Choroid plexus epithelial cell (primary cell): ENCODE measurements around the gene KIF5A.

Experiments
- DNase-seq: peaks from one replicate; pipeline ENCODE4 v3.0.0-alpha.2; 2010; ENCODE audit warnings: low read depth
- H3K4me3 ChIP-seq: 2 replicates; pipeline ENCODE4 v1.5.1; 2011; ENCODE audit warnings: low read depth, mild to moderate bottlenecking, control low read depth, low read length, moderate library complexity
- TF ChIP-seq, protein P1 (sequence below): conservative IDR thresholded peaks from 2 replicates; pipeline ENCODE4 v1.5.1; 2011; ENCODE audit warnings: low read depth, mild to moderate bottlenecking, control low read depth, inconsistent platforms, low read length, moderate library complexity

KIF5A gene

DNA sequence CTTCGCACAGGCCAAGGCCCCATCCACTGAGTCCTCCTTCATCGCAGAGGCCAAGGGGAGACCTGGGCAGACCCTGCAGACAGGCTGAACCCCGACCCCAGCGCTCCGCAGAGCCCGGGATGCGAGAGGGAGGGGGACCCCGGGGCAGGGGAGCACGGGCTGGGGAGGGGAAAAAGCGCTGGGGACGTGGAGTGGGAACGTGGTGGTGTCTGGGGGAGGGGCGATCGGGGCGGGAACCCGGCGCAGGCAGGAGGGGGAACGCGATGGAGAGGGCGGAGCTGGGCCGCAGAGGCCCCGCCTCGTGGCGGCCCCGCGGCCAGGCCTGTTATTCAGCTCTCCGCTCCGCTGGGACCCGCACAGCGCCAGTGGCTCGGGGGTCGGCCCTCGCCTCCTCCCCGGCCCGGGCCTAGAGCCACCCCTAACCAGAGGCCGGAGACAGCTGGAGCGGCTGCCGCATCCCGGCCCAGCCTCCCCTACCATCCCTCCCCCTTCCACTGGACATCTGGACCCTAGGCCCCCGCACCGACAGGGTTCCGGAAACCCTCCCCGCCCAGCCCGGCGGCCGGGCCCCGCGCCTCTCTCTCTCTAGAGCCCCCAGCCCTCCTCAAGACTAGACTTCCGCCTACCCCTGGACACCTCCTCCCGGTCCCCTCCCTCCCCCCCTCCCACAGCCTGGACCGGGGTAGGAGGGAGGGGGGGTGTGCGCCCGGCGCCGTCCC, 61.4 kb downstream of the KIF5A start, which contains the start of gene ARHGEF25:
Gene ARHGEF25, plus strand, starts transcription at position 328 of the 719 bp plus-strand sequence. CDS start 460 bp downstream, outside the sequence.
- TF ChIP-seq, protein P1, sequence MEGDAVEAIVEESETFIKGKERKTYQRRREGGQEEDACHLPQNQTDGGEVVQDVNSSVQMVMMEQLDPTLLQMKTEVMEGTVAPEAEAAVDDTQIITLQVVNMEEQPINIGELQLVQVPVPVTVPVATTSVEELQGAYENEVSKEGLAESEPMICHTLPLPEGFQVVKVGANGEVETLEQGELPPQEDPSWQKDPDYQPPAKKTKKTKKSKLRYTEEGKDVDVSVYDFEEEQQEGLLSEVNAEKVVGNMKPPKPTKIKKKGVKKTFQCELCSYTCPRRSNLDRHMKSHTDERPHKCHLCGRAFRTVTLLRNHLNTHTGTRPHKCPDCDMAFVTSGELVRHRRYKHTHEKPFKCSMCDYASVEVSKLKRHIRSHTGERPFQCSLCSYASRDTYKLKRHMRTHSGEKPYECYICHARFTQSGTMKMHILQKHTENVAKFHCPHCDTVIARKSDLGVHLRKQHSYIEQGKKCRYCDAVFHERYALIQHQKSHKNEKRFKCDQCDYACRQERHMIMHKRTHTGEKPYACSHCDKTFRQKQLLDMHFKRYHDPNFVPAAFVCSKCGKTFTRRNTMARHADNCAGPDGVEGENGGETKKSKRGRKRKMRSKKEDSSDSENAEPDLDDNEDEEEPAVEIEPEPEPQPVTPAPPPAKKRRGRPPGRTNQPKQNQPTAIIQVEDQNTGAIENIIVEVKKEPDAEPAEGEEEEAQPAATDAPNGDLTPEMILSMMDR: no peak
- DNase-seq: peak; percentile 55

DNA sequence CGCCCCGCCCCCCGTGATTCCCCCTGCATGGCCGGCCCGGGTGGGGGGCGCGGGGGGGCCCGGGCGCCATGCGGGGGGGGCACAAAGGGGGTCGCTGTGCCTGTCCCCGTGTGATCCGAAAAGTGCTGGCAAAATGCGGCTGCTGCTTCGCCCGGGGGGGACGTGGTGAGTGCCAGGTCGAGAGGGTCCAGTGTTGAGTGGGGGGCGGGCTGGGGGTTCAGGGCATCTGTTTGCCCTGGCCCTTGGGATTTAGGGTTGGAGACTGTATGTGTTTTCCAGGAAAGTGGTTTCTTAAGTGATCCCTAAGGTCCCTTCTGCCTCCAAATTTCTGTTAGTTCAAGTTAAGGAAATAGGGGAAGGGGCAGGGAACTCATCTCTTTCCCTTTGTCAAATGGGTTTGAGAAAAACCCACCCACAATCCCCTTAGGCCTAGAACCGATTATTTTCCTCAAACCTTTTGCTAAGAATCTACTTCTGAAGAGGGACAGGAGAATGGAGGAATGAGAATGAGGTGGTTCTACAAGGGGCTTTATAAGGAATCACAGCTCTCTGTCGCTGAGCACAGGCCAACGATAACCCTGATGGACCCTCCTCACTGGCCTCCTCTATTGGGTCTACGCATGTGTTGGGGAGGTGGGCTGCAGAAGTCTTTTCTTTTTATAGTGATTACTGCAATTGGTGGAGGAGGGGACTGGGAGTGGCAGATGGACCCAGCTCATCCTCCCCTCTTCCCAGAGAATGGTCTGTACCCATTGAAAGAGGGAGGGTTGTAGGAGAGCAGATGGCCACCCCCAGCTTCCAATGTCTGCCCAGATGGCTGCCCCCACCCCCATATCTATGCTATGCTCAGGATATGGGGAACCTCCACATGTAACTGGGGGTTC, 62.2 kb downstream of the KIF5A start:
- TF ChIP-seq, protein P1: no peak
- H3K4me3 ChIP-seq: peak overlapping the region; percentile 70
- DNase-seq: no peak

More for the DNA sequence above, 61.4 kb downstream of the KIF5A start, which contains the start of gene ARHGEF25:
- H3K4me3 ChIP-seq: peak within 1 kb of the TSS; percentile 70

DNA sequence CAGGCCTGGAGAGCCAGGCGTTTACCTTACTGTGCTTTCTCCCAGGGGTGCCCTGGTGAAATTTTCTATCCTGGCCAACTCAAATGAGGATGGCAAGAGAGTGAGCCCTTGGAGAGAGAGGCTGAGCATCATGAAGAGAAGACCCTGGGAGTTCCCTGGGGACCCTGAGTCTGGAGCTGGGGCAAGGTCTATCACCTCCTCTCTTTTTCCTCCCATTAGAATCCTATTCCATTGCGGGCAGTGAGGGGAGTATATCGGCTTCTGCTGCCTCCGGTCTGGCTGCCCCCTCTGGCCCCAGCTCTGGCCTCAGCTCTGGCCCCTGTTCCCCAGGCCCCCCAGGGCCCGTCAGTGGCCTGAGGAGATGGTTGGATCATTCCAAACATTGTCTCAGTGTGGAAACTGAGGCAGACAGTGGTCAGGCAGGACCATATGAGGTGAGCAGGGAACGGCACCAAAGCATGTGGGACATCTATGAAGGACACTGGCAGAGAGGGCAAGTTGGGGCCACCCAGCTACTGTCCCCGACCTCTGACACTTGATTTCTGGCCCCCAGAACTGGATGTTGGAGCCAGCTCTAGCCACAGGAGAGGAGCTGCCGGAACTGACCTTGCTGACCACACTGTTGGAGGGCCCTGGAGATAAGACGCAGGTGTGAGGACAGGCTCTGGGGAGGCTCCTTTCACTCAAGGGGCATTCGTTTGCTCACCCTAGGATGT, 63.0 kb downstream of the KIF5A start:
- DNase-seq: no peak
- TF ChIP-seq, protein P1: no peak
- H3K4me3 ChIP-seq: no peak overlapping the region

DNA sequence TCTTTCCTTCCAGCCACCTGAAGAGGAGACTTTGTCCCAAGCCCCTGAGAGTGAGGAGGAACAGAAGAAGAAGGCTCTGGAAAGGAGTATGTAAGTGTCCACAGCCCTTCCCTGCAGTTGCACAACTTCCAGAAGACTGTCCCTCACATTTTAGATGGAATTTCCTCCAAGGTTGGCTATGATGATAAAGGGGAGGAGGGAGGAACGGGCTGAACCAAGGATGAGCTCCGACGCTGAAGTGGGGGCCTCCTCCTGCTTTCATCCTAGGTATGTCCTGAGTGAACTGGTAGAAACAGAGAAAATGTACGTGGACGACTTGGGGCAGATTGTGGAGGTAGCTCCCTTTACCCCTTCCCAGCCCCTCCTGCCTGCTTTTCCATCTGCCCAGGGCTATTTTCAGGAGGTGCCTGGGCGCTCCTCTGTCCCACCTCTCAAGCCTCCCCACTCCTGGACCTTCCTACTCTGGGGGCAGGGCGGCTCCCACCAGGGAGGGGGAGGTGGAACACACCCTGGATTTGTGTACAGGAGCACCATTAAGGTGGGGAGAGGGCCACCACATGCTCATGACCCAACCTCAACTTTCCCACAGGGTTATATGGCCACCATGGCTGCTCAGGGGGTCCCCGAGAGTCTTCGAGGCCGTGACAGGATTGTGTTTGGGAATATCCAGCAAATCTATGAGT, 63.7 kb downstream of the KIF5A start:
- DNase-seq: no peak
- H3K4me3 ChIP-seq: no peak overlapping the region
- TF ChIP-seq, protein P1: no peak

DNA sequence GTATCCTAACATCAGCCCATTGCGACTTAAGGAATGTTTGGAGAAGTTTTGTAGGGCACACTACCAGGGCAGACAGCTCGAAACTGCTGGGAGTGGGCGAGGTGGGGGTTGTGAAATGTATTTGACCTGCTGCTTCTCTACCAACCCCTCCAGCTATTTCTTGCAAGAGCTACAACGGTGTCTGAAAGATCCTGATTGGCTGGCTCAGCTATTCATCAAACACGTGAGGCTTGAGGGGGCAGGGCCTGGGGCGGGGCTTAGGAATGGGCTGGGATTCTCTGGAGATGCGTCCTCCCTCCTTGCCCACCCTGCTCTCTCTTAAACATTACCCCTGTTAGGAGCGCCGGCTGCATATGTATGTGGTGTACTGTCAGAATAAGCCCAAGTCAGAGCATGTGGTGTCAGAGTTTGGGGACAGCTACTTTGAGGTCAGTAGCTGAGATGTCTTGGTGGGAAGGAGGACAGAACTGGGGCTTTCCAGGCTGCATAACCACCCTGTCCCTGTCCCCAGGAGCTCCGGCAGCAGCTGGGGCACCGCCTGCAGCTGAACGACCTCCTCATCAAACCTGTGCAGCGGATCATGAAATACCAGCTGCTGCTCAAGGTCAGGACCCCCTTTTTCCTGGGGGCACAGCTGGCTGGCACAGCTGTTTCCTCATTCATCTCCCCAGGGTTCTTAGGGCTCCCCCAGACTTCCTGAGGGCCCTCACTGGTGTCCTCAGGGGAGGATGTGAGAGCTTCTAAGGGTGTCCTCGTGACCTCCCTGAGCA, 64.5 kb downstream of the KIF5A start:
- peak; percentile 54 for DNase-seq

More for the DNA sequence above, 64.5 kb downstream of the KIF5A start:
- H3K4me3 ChIP-seq: no peak overlapping the region
- TF ChIP-seq, protein P1: no peak
